NCI-H446 treated with DMSO at 0.1 percent for 48 hours (cell line): ENCODE data around the gene PABPN1L.

ENCODE experiments used
- DNase-seq: peaks from one replicate; lab custom pipeline; 2025; lab: John Stamatoyannopoulos, UW

The PABPN1L gene

DNA sequence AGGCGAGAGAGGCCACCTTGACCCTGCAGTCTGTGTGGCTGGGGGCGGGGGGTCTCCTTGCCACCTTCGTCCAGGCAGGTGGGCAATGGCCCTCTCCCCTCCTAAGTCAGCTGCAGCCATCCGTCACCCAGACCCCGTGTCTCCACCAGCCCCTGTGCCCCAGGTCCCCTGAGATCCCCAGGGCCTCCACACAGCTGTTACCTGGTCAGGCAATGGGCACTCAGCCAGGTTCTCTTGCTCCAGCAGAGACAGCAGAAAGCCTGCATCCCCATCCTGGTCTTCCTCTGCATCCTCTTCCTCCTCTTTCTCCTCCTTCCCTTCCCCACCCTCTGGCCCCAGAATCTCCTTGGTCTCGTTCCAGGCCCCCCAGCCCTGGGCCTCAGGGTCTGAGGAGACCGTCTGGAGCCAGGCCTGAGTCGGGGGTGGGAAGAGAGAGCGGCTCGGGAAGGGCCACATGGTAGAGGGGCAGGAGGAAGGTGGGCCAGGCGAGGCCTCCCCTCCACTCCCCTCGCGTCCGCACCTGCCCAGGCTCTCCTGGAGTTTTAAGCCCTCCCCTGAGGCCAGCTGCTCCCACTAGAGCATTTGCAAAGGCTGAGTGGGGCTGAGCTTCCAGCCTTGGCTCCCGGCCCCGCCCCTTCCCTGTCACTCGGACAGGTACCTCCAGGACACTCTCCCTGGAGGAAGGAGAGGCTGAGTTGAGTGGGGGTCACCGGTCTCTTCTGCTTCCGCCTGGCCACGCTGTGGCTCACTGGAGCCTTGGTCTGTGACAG lies at the start of gene PABPN1L:
PABPN1L (minus strand) TSS at position 510 of the 770 bp plus-strand sequence; CDS start at position 456, 54 bp downstream.
- DNase-seq: no peak

DNA sequence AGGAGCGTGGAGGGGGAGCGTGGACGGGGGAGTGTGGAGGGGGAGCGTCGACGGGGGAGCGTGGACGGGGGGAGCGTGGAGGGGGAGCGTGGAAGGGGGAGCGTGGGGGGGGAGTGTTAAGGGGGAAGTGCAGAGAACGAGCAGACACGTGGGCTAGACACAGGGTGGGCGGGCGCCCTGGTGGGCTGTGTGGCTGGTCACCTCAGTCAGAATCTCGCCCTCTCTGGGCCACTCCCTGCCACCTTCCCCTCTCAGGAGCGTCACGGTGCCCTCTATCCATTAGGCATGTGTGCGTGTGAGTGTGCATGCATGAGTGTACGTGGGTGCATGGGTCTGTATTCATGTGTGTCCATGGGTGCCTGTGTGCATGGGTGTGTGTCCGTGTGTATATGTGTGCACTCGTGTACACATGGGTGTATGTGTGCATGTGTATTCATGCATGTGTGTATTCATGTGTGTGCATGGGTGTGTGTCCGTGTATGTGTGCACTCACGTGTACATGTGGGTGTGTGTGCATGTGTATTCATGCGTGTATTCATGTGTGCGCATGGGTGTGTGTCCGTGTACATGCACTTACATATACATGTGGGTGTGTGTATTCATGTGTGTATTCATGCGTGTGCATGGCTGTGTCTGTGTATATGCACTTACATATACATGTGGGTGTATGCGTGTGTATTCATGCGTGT lies 49.3 kb upstream of the PABPN1L start:
- no peak for DNase-seq

GRCh38 chr16:88914750-88915368 lies 48.4 kb upstream of the PABPN1L start:
- DNase-seq: no peak

- no peak for DNase-seq
Observed at GRCh38 chr16:88913870-88914269, 47.4 kb upstream of the PABPN1L start.

GRCh38 chr16:88913001-88913612 lies 46.6 kb upstream of the PABPN1L start:
- DNase-seq: no peak

- no peak for DNase-seq
Observed at GRCh38 chr16:88912556-88912955, 46.1 kb upstream of the PABPN1L start.

GRCh38 chr16:88911946-88912310 lies 45.5 kb upstream of the PABPN1L start:
- no peak for DNase-seq

GRCh38 chr16:88911136-88911945 lies 44.9 kb upstream of the PABPN1L start:
- no peak for DNase-seq

- DNase-seq: no peak
Observed at GRCh38 chr16:88910284-88911135, 44.0 kb upstream of the PABPN1L start.

GRCh38 chr16:88909431-88910210 lies 43.2 kb upstream of the PABPN1L start:
- no peak for DNase-seq

GRCh38 chr16:88908307-88908706 lies 41.8 kb upstream of the PABPN1L start:
- DNase-seq: no peak

DNA sequence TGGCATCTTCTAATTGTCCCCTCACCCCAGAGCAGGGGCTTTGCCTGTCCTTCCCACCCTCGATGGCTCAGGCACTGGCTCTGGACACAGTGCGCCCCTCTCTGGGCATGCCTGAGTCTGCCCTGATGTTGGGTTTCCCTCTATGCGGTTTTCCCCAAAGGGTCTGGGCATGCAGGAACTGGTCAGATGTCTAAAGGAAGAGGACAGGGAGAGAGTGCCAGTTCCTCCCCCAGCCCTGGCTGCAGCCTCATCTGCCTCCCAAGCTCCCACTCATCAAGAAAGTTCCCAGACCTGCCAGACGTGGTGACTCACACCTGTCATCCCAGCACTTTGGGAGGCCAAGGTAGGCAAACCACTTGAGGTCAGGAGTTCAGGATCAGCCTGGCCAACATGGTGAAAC lies 41.3 kb upstream of the PABPN1L start:
- DNase-seq: no peak

DNA sequence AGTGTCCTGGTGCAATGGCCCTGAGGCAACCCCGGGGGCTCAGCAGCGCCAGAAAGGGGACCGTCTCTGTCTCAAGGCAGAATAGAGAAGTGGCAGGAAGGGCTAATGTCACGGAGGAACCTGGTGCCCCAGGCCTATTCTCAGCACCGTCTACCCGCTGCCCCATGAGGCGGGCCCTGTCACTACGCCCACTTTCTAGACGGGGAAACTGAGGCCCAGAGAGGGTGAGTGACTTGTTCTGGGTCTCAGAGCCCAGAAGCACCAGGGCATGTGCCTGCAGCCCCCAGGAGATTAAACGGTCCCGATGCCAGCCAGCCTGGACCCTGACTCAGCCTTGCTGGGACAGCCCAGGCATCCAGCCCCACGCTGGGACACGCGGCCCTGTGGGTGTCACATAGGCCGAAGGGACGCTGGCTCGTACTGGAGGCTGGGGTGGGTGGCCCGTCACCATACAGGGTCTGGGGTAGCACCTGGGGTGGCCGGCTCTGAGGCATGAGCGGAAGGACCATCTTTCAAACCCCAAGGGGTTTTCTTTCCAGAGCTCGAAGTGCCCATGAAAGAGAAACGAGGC lies 40.2 kb upstream of the PABPN1L start:
- DNase-seq: no peak

- no peak for DNase-seq
Observed at GRCh38 chr16:88906020-88906419, 39.6 kb upstream of the PABPN1L start.

GRCh38 chr16:88905563-88905962 lies 39.1 kb upstream of the PABPN1L start:
- DNase-seq: no peak

DNA sequence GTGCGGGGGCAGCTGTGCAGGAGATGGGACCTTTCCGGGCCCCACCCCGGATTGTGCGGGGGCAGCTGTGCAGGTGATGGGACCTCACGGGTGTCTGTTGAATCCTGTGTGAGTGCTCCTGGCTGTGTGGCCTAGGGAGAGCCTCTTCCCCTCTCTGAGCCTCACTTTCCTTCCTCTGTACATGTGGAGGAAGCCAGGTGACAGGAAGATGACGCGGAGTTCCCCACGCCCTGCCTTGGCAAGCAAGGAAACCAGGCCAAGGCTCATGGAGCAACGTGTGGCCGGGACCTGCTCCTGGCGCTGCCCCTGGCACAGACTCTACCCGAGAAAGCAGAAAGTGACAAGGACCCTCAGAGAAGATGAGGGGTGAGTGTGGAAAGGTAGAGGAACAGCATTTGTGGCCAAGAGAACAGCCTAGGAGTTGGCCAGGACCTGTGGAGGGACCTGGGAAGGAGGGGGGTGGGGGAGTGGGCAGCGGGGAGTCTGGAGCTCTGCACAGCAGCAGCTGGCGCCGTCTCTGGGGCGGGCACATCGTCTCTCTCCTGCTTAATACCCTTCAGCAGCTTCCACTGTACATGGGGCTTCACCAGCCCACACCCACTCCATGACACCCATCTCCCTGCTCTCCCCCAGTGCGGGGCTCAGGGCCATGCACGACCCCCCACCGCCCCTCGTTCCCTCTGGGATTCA lies 38.4 kb upstream of the PABPN1L start:
- no peak for DNase-seq

- DNase-seq: no peak
Observed at GRCh38 chr16:88903267-88903666, 36.8 kb upstream of the PABPN1L start.

GRCh38 chr16:88902744-88903143 lies 36.3 kb upstream of the PABPN1L start:
- no peak for DNase-seq

DNA sequence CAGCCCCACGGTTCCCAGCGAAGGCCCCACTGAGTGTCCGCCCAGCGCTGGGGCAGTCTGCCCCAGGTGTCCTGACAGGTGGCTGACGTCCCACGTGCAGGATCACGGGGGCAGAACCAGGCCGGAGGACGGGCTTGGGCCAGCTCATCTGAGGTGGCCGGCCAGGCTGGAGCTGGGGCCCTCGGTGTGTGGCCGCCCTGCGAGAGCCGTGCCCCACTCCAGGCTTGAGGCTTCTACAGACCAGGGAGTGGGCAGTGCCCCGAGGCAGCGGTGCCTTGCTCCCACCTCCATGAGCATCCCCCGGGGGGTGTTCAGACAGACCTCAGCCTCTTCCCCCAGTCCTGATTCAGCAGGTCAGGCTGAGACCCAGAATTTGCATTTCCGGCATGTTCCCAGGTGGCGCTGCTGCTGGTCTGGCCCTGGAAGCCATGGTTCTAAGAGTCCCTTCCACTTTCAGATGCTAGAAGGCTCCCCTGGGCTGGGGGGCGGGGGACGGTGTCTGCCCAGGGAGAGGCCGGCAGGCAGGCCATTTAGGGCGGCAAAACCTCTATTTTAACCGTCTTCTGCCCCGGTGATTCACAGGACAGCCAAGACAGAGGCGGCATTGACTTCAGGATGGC lies 35.4 kb upstream of the PABPN1L start:
- no peak for DNase-seq
